ENCODE data around the gene BCL10. TPM values are rescaled to one million over a fixed set of nuclear protein-coding genes. Genes with fewer than 3 reads are reported as not detected.

Gene BCL10
- total RNA-seq = 128 and 145 TPM in 2 replicates

GRCh38 chr1:85276215-85276977 lies at the start of gene BCL10:
Gene BCL10, minus strand, starts transcription at chr1:85276632. Its CDS starts 280 bp downstream, at chr1:85276352.

GRCh38 chr1:85259118-85259911 lies 17.1 kb downstream of the BCL10 start, which contains the start of gene C1orf52:
Gene C1orf52, minus strand, starts transcription at chr1:85259662. Its CDS starts 29 bp downstream, at chr1:85259633.

Small RNA genes within 50 kb of the gene (small RNA-seq; reads per million reads assigned to genes)
- gene RF00019 = not detected

Other genes with a start within 250 kb of the BCL10 start
- gene MCOLN3, start 228.1 kb downstream of the BCL10 start, total RNA-seq = not detected in 2 replicates
- 6.6 and 7.2 TPM in 2 replicates for gene SYDE2, start 75.6 kb downstream of the BCL10 start, total RNA-seq
- 18.3 and 21.4 TPM in 2 replicates for gene C1orf52, start 17.0 kb downstream of the BCL10 start, total RNA-seq
- gene DDAH1, start 188.5 kb upstream of the BCL10 start, total RNA-seq = 125 and 155 TPM in 2 replicates

Measured in thoracic aorta endothelial cell (primary cell).